ENCODE measurements around the gene TP53INP2. TPM values are rescaled to one million over a fixed set of nuclear protein-coding genes. Genes with fewer than 3 reads are reported as not detected.

Gene TP53INP2
- total and polyA plus RNA-seq, 9 of the 15 experiments (the other 6 are each of a cell fraction or from before 2014, with no cell fraction given), result 0.43 to 5.0 (median 1.3) TPM

- TF ChIP-seq ZNF75A (CRISPR knock-in tag; IDR thresholded peaks at IDR 0.05) (no peak), FOXM1 (IDR thresholded peaks at IDR 0.05; ENCODE audit: low read depth) (no peak), FOXM1 (CRISPR knock-in tag; IDR thresholded peaks at IDR 0.05; ENCODE audit: low read depth) (no peak), E4F1 (CRISPR knock-in tag; IDR thresholded peaks at IDR 0.05; ENCODE audit: borderline replicate concordance) (0 out of 2 replicates have a peak, but pooled peaks have one; percentile 47), ATF1 (CRISPR knock-in tag; IDR thresholded peaks at IDR 0.05) (no peak), ATF1 (tag; IDR thresholded peaks at IDR 0.05) (peak; percentile 40; the same call in 1 of the 2 replicates), KHSRP (IDR thresholded peaks at IDR 0.05) (no peak; the same call in 1 of the 2 replicates), ILK (tag; IDR thresholded peaks at IDR 0.05; ENCODE audit: borderline replicate concordance, low read depth) (no peak), ATF7 (IDR thresholded peaks at IDR 0.05) (peak; percentile 95), JUND (IDR thresholded peaks at IDR 0.05; ENCODE audit: borderline replicate concordance, low read depth, low read length) (peak; percentile 75), JUND (tag; IDR thresholded peaks at IDR 0.05; ENCODE audit: borderline replicate concordance, low read depth, low read length) (peak; percentile 66; the same call in 1 of the 3 replicates), ZNF175 (CRISPR knock-in tag; IDR thresholded peaks at IDR 0.05; ENCODE audit: low read depth) (peak; percentile 78), NCOA6 (IDR thresholded peaks at IDR 0.05) (no peak), ATF4 (CRISPR knock-in tag; IDR thresholded peaks at IDR 0.05) (peak; percentile 92), POLR2H (tag; IDR thresholded peaks at IDR 0.05; ENCODE audit: low read depth) (peak; percentile 53; the same call in 1 of the 2 replicates), BCL6 (CRISPR knock-in tag; IDR thresholded peaks at IDR 0.05) (no peak), ARHGAP35 (IDR thresholded peaks at IDR 0.05; ENCODE audit: partially characterized antibody) (no peak), CTCFL (IDR thresholded peaks at IDR 0.05; ENCODE audit: borderline replicate concordance, insufficient read depth, low read depth, low read length, poor library complexity, severe bottlenecking) (no peak), HES1 (IDR thresholded peaks at IDR 0.05; ENCODE audit: low read depth) (peak; percentile 9; the same call in 1 of the 2 replicates), WHSC1 (IDR thresholded peaks at IDR 0.05; ENCODE audit: low read length) (no peak), SNAPC5 (CRISPR knock-in tag; IDR thresholded peaks at IDR 0.05) (no peak), CEBPB (tag; IDR thresholded peaks at IDR 0.05) (peak; percentile 98), DLX4 (CRISPR knock-in tag; IDR thresholded peaks at IDR 0.05) (no peak), MEIS2 (IDR thresholded peaks at IDR 0.05; ENCODE audit: partially characterized antibody) (peak; percentile 3)
Observed at GRCh38 chr20:34680586-34681175, 23.5 kb upstream of the TP53INP2 start (continued).
